GM12874 (cell line): ENCODE measurements around the gene TMEM72.

Experiments used
- CTCF ChIP-seq: IDR thresholded peaks from 2 replicates; pipeline ENCODE4 v1.5.1; 2011; ENCODE audit warnings: low read depth, mild to moderate bottlenecking, control low read depth, low read length, moderate library complexity; ENCODE audit not compliant: insufficient read depth

TMEM72 gene

GRCh38 chr10:44936314-44936975 lies 25.3 kb downstream of the TMEM72 start:
- no peak for TF ChIP-seq CTCF

DNA sequence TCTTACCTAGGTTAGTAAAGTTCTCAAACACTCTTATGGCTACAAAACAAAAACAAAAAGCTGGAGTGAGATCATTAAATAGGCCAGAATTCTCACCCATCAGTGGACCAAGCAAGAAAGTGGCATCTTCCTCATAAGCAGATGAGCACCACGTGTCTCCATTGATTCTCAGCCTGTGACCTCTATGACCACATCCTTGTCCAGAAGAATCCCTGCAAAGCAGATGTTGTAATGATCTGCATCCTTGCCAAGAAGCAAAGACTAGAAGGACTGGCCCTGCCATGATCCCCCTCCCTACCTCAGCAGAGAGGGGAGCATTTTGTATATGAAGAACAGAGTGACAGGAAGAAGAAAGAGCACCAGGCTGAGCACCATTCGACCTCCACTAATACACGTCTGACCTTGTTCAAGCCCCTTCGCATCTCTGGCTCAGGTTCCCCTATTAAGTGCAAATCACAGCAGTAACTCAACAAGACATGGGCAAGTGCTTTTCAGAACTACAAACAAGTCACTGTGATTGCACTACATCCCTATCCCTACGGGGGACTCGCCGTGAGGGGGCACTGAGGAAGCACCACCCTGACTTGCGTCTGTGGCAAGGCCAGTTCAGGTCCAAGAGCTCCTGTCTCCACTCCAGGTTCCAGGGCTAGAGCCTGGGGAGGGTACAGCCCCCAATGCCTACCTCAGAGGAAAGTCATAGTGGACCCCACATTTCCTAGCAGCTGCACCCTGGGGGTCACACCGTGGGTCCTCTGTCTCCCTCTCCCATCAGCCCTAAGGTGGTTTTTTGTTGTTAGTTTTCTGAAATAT lies 26.3 kb downstream of the TMEM72 start:
- no peak for TF ChIP-seq CTCF

DNA sequence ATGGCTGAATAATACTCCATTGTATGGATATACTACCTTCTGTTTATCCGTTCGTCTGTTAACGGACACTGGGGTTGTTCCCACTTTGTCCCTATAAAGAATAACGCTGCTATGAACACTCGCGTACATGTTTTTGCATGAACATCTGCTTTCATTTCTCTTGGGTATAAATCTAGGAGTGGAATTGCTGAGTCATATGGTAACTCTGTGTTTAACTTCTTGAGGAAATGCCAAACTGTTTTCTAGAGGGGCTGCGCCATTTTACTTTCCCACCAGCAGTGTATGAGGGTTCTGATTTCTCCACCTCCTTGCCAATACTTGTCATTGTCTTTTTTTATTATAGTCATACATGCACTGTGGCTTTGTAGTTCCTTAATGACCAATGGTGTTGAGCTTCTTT lies 27.8 kb downstream of the TMEM72 start:
- no peak for TF ChIP-seq CTCF

GRCh38 chr10:44939691-44940401 lies 28.7 kb downstream of the TMEM72 start:
- TF ChIP-seq CTCF, result no peak

GRCh38 chr10:44944354-44944753 lies 33.2 kb downstream of the TMEM72 start:
- TF ChIP-seq CTCF, result no peak

DNA sequence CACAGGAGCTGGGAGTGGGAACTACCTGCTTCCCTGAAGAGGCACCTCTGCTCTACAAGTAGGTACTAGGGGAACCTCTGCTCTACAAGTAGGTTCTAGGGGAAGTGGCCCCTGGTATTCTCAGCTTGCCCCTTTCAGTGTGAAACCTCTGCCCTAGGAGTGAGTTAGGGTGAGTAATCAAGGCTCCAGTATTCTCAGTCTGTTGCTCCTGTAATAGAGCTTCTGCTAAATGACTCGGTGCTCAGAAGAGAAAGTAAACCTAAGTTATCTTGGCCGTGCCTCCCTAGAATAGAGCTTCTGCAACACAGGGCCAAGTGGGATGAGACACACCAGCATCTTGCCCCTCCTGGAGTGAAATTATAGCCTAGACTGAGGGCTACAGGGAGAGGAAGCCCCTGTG lies 35.1 kb downstream of the TMEM72 start:
- TF ChIP-seq CTCF, result no peak
